GM23338 (cell line): ENCODE measurements around the gene BEND6.
"Not testable (repeated sequence)": the region's sequence is repeated elsewhere in the genome, so short reads cannot be mapped to it uniquely, and the experiment has no call there.

Experiments used
- CREB1 ChIP-seq: fragments of 250-450 bp; sonication (Bioruptor Pico); IDR thresholded peaks from 2 replicates; pipeline ENCODE4 v1.5.0; 2020; ENCODE audit warnings: low read depth, mild to moderate bottlenecking, moderate library complexity
- CTCF ChIP-seq, 2 experiments: fragments of 200-600 bp in 1 of 2; sonication (generic) in 1 of 2; conservative IDR thresholded peaks; 2 replicates each; pipeline versions ENCODE4 v1.5.1 to v1.6.1; 2016 to 2017; ENCODE audit warnings: antibody characterized with exemption in 2 of 2, low read depth in 2 of 2, mild to moderate bottlenecking in 2 of 2, moderate library complexity in 1 of 2
- ETS1 ChIP-seq: IDR thresholded peaks from 2 replicates; pipeline ENCODE4 v1.6.1; 2016; ENCODE audit warnings: antibody characterized with exemption
- EZH2 ChIP-seq: fragments of 200-600 bp; sonication (generic); IDR thresholded peaks from one replicate; pipeline ENCODE4 v1.8.0; 2017; ENCODE audit warnings: antibody characterized with exemption, mild to moderate bottlenecking, low read depth; ENCODE audit not compliant: unreplicated experiment
- EZH2phosphoT487 ChIP-seq: fragments of 200-600 bp; sonication (generic); IDR thresholded peaks from one replicate; pipeline ENCODE4 v1.8.1; 2018; ENCODE audit warnings: antibody characterized with exemption; ENCODE audit not compliant: unreplicated experiment
- JUNB ChIP-seq: IDR thresholded peaks from one replicate; pipeline ENCODE4 v1.6.1; 2016; ENCODE audit warnings: antibody characterized with exemption; ENCODE audit not compliant: unreplicated experiment
- NANOG ChIP-seq: IDR thresholded peaks from 2 replicates; pipeline ENCODE4 v1.6.1; 2016; ENCODE audit warnings: antibody characterized with exemption, borderline replicate concordance
- POLR2AphosphoS5 ChIP-seq: IDR thresholded peaks from 2 replicates; pipeline ENCODE4 v1.6.1; 2016; ENCODE audit warnings: antibody characterized with exemption, low read depth
- REST ChIP-seq: IDR thresholded peaks from one replicate; pipeline ENCODE4 v1.6.1; 2018; ENCODE audit warnings: antibody characterized with exemption; ENCODE audit not compliant: unreplicated experiment
- STAT1 ChIP-seq: IDR thresholded peaks from one replicate; pipeline ENCODE4 v1.6.1; 2016; ENCODE audit warnings: antibody characterized with exemption; ENCODE audit not compliant: unreplicated experiment
- ZNF114 ChIP-seq: fragments of 250-450 bp; sonication (Bioruptor Pico); IDR thresholded peaks from 2 replicates; pipeline ENCODE4 v1.5.0; 2020; ENCODE audit warnings: mild to moderate bottlenecking, moderate library complexity
- ZNF331 ChIP-seq: fragments of 250-450 bp; sonication (Bioruptor Pico); IDR thresholded peaks from 2 replicates; pipeline ENCODE4 v1.5.0; 2020; ENCODE audit warnings: low read depth, mild to moderate bottlenecking, moderate library complexity

GRCh38 chr6:57047257-57047585 lies 92.3 kb downstream of the BEND6 start:
- not testable (repeated sequence) for TF ChIP-seq CTCF (conservative IDR thresholded peaks at IDR 0.05; ENCODE audit: low read depth in 2 of 2); NANOG; JUNB; STAT1; CREB1; ZNF114; ZNF331 (CRISPR knock-in tag); EZH2phosphoT487; REST; POLR2AphosphoS5; EZH2; ETS1
